Measurements from ENCODE around the gene CUL7.

DNA sequence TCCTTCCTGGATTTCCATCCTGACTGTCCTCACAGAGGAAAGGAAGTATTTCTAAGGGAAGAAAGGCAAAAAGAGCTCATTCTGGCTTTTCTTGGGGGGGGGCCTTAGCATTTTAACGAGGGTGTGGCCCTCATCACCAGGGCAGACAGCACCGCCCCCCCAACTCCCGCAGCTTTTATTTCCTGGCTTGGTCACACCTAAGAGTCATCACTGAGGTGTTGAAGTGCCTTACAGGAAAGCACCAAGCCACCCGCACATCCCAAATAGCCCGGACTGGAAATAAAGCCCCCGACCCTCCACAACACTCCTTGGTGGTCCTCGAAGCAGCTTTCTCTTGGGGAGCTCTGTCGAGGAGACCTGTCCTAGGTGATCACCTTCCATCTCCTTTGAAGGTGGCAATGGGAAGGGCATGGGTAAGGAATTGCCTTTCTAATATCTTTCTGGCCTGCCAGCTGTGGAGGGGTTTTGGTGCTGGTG is 23.7 kb upstream of the CUL7 start:
- TF ChIP-seq CTCF (IDR thresholded peaks at IDR 0.05 in 4 of 5, conservative IDR thresholded peaks at IDR 0.05 in 1 of 5) (no peak), POLR2A (IDR thresholded peaks at IDR 0.05) (no peak)
